Heart right ventricle (tissue), 16 donors: ENCODE results near the gene PHGDH. TPM values are rescaled to one million over a fixed set of nuclear protein-coding genes. Genes with fewer than 3 reads are reported as not detected.
"Not testable (repeated sequence)": the region's sequence is repeated elsewhere in the genome, so short reads cannot be mapped to it uniquely, and the experiment has no call there.

Experiments
- ATAC-seq, 8 donors: fragments of 200-7000 bp; cut with Tn5 transposase; one replicate each; pipeline ENCODE4 v1.9.1; 2020; ENCODE audit warnings: mild to moderate bottlenecking in 8 of 8, moderate library complexity in 8 of 8, moderate number of reproducible peaks in 1 of 8
- DNase-seq, 2 donors: peaks; one replicate each; pipeline ENCODE4 v3.0.0-alpha.2; 2020
- H3K27ac ChIP-seq, 10 donors: fragments of 200-600 bp; sonication (generic) in 2 of 10; one replicate each; pipeline versions ENCODE4 v1.5.0 to v1.8.0; 2020 to 2022; ENCODE audit warnings: mild to moderate bottlenecking in 3 of 10
- H3K27me3 ChIP-seq, 7 donors: fragments of 200-600 bp; one replicate each; pipeline ENCODE4 v1.8.0; 2021 to 2022; ENCODE audit warnings: mild to moderate bottlenecking in 2 of 7
- H3K36me3 ChIP-seq, 9 donors: fragments of 200-600 bp; sonication (generic) in 1 of 9; one replicate each; pipeline versions ENCODE4 v1.5.0 to v1.8.0; 2020 to 2022; ENCODE audit warnings: mild to moderate bottlenecking in 2 of 9
- H3K4me1 ChIP-seq, 9 donors: fragments of 200-600 bp; sonication (generic) in 1 of 9; one replicate each; pipeline versions ENCODE4 v1.5.0 to v1.8.0; 2020 to 2022; ENCODE audit warnings: mild to moderate bottlenecking in 4 of 9
- H3K4me3 ChIP-seq, 10 donors: fragments of 200-600 bp; sonication (generic) in 2 of 10; one replicate each; pipeline versions ENCODE4 v1.5.0 to v1.8.0; 2020 to 2022; ENCODE audit warnings: mild to moderate bottlenecking in 7 of 10, moderate library complexity in 2 of 10
- H3K9me3 ChIP-seq, 11 donors: fragments of 200-600 bp in 10 of 11; sonication (generic) in 2 of 11; one replicate each; pipeline versions ENCODE4 v1.5.0 to v1.8.0; 2013 to 2022; ENCODE audit warnings: mild to moderate bottlenecking in 2 of 11, control low read depth in 1 of 11, moderate library complexity in 1 of 11
- CTCF ChIP-seq, 9 donors: fragments of 200-600 bp; sonication (generic) in 2 of 9; IDR thresholded peaks; one replicate each; pipeline versions ENCODE4 v1.5.0 to v1.8.0; 2021 to 2022; ENCODE audit warnings: antibody characterized with exemption in 9 of 9, mild to moderate bottlenecking in 5 of 9, moderate library complexity in 1 of 9
- WGBS, 2 donors: extraction: QIAGEN DNeasy Blood & Tissue Kit; methylation state at CpG; one replicate each; pipeline ENCODE4 v1.1.7; 2013; ENCODE audit warnings: inconsistent platforms in 1 of 2; 5-methylcytosine and 5-hydroxymethylcytosine counted together
- intact Hi-C, 10 donors: fragments of 100-400 bp; cut with DNase I; formaldehyde crosslinking; loops; one replicate each; pipeline versions ENCODE4 v1.11.1 to v1.14.2; 2022
- polyA plus RNA-seq, 2 donors: library from polyadenylated mRNA; stranded (reverse); fragments of 200-250 nt; gene quantifications; one replicate each; pipeline ENCODE4 v1.2.3, GENCODE V29; 2013
- total RNA-seq, 10 donors: library from RNA; stranded (reverse); fragmentation: NEBNext Ultra II Directional in 3 of 10; extraction: Animal tissue kit (Norgen Biotek cat#: 25700) in 3 of 10; gene quantifications; one replicate each; pipeline versions ENCODE4 v1.2.1 to v1.2.4, GENCODE V29; 2021 to 2023
- donor health status: Arrhythmogenic right ventricular cardiomyopathy.
- donor health status: ischemic (EF 13 %, LVEDD 7.1; RV severe dilation, severe dysfunction).
- donor health status: healthy with polysubstance abuse.
- donor health status: DM: no; HTN: yes; CAD: no.
- donor health status: DM: no; HTN: no; CAD: no.
- donor health status: ischemic (EF 25% LVEDD 6.9; RV normal size, moderate dysfunction).
- donor health status: ischemic (EF 25% LVEDD 5.7; RV mildly dilated, moderate dysfunction).
- donor health status: healthy.
- donor health status: DM: yes; HTN: yes; CAD: no.
- donor health status: Ischemic cardiomyopathy.
- donor health status: ischemic (EF 35%, LVEDD 5.7; RV mildly dilated, moderate dysfunction).
- donor health status: nonischemic (EF 11% LVEDD 7.7; RV severe dilation, severe dysfunction).
- donor health status: DM: yes; HTN: yes; CAD: no.
- donor health status: PGD.
- donor health status: ischemic (EF 29% LVEDD 5.4; RV normal size, mild dysfunction).
- donor health status: nonischemic (EF 23%, LVEDD 6.1; RV moderate dilation, normal function).

Gene PHGDH
- total and polyA plus RNA-seq, 12 donors, result 3.8 to 23.4 (median 5.0) TPM

GRCh38 chr1:119700326-119700725 is 11.4 kb upstream of the PHGDH start:
- no peak overlapping the region for H3K27ac ChIP-seq
- no peak for TF ChIP-seq CTCF (IDR thresholded peaks at IDR 0.05)
- intact Hi-C loops, result no loop called here
- H3K27me3 ChIP-seq, result no peaks in the 10 kb centered on the region
- no peak overlapping the region for H3K4me3 ChIP-seq
- H3K9me3 ChIP-seq, result peaks cover 0 to 20% (median 7%) of the 10 kb centered on the region in 11 donors
- ATAC-seq, result no peak
- no peak for DNase-seq
- no peaks in the 10 kb centered on the region for H3K36me3 ChIP-seq
- 65 to 73% methylated on average over 2 of the region's 2 CpGs for WGBS, 2 donors
- H3K4me1 ChIP-seq, result no peaks in the 10 kb centered on the region

- intact Hi-C loops, result no loop called here
- H3K4me3 ChIP-seq, result no peak overlapping the region
- no peaks in the 10 kb centered on the region for H3K36me3 ChIP-seq
- H3K27me3 ChIP-seq, result no peaks in the 10 kb centered on the region
- H3K4me1 ChIP-seq, result no peaks in the 10 kb centered on the region
- DNase-seq (no peak), ATAC-seq (no peak)
- H3K27ac ChIP-seq, result no peak overlapping the region
- TF ChIP-seq CTCF (IDR thresholded peaks at IDR 0.05), result no peak
- peaks cover 0 to 20% (median 7%) of the 10 kb centered on the region in 11 donors for H3K9me3 ChIP-seq
Observed at GRCh38 chr1:119701659-119702058, 10.1 kb upstream of the PHGDH start.

DNA sequence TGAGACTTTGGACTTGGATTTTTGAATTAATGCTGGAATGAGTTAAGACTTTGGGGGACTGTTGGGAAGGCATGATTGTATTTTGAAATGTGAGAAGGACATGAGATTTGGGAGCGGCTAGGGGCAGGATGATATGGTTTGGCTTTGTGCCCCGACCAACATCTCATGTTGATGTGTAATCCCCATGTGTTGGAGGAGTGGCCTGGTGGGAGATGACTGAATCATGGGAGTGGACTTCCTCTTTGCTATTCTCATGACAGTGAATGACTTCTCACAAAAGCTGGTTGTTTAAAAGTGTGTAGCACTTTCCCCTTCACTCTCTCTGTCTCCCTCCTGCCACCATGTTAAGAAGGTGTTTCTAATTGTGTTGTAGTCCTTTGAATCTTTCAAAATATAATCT is 9.3 kb upstream of the PHGDH start:
- no peak for DNase-seq
- H3K27me3 ChIP-seq, result no peaks in the 10 kb centered on the region
- peaks cover 0 to 20% (median 7%) of the 10 kb centered on the region in 11 donors for H3K9me3 ChIP-seq
- TF ChIP-seq CTCF (IDR thresholded peaks at IDR 0.05), result no peak
- no peaks in the 10 kb centered on the region for H3K4me1 ChIP-seq
- no peak overlapping the region for H3K4me3 ChIP-seq
- H3K27ac ChIP-seq, result no peak overlapping the region
- ATAC-seq, result peak in 1 of 8 donors; percentile 20
- intact Hi-C loops, result no loop called here
- no peaks in the 10 kb centered on the region for H3K36me3 ChIP-seq
- 49 to 76% methylated on average over 2 of the region's 2 CpGs for WGBS, 2 donors

DNA sequence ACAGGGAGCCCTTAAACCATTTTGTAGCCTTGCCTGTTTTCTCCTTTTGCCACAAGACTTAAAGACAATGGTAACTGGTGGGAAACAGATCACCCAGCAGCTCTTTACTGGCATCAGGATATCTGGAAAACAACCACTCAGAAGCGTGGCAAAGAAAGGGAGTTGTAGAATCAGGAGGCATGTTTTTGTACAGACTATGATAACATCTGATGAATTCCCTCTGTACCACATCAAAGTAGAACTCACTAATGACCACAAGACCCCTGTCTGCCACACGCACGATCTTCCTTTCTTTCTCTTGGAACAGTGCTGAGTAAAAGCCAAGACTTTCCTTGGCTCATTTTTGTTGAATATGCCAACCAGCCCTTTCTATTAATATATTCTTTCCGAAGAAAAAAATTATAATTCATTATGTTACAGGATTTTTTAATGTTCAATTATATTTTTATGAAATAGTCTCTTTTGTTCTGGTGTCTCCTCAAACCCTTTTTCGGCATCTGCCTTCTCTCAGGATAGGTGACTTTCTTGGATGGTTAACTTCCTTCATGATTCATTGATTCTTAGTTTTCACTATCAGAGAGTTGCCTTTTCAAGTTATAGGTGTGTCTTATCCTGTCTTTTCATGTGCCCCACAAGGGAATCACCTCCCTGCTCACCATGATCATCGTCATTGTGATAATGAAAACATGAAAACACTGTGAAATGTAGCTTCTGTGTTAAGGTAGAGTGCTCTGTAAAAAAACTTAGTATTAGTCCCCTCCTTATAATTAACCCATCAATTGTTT is 7.9 kb upstream of the PHGDH start:
- intact Hi-C loops, result no loop called here
- ATAC-seq (no peak), DNase-seq (no peak)
- Histone ChIP-seq H3K4me1 (no peaks in the 10 kb centered on the region), H3K36me3 (no peaks in the 10 kb centered on the region), H3K4me3 (no peak overlapping the region), H3K27me3 (no peaks in the 10 kb centered on the region), H3K9me3 (peaks cover 0 to 20% (median 7%) of the 10 kb centered on the region in 11 donors), H3K27ac (no peak overlapping the region)
- TF ChIP-seq CTCF (IDR thresholded peaks at IDR 0.05), result no peak
- WGBS, 2 donors, result 84 to 86% methylated on average over 6 of the region's 6 CpGs

DNA sequence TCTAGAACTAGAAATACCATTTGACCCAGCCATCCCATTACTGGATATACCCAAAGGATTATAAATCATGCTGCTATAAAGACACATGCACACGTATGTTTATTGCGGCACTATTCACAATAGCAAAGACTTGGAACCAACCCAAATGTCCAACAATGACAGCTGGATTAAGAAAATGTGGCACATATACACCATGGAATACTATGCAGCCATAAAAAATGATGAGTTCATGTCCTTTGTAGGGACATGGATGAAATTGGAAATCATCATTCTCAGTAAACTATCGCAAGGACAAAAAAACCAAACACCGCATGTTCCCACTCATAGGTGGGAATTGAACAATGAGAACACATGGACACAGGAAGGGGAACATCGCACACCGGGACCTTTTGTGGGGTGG is 5.1 kb upstream of the PHGDH start:
- ATAC-seq, H3K9me3 ChIP-seq, H3K4me3 ChIP-seq, H3K36me3 ChIP-seq, intact Hi-C loops, DNase-seq, H3K4me1 ChIP-seq, H3K27ac ChIP-seq: not testable (repeated sequence)
- WGBS, 2 donors, result 93 to 94% methylated on average over 6 of the region's 6 CpGs
- peaks cover 0 to 11% (median 3%) of the 10 kb centered on the region in 7 donors for H3K27me3 ChIP-seq

GRCh38 chr1:119711356-119711803 is 354 bp upstream of the PHGDH start:
- intact Hi-C loops, result loop anchor here in 1 of 10 donors (10.0 kb wide), 1 partner anchor 747 kb away; no protein-coding TSS in a partner anchor
- not testable (repeated sequence) for H3K9me3 ChIP-seq, H3K27ac ChIP-seq, DNase-seq, H3K36me3 ChIP-seq, ATAC-seq
- WGBS, 2 donors, result 15 to 16% methylated on average over 8 of the region's 10 CpGs
- H3K4me1 ChIP-seq, result peaks cover 0 to 26% (median 16%) of the 10 kb centered on the region in 9 donors
- H3K4me3 ChIP-seq, result peak overlapping the region in 9 of 10 donors; percentile 42 to 65 (median 61)
- H3K27me3 ChIP-seq, result peaks cover 0 to 28% (median 16%) of the 10 kb centered on the region in 7 donors
